ENCODE data around the gene MAP3K14. TPM values are rescaled to one million over a fixed set of nuclear protein-coding genes. Genes with fewer than 3 reads are reported as not detected.

MAP3K14 gene
- total and polyA plus RNA-seq, 2 of the 4 experiments (the other 2 are of a cell fraction), result 4.1 to 21.7 TPM

DNA sequence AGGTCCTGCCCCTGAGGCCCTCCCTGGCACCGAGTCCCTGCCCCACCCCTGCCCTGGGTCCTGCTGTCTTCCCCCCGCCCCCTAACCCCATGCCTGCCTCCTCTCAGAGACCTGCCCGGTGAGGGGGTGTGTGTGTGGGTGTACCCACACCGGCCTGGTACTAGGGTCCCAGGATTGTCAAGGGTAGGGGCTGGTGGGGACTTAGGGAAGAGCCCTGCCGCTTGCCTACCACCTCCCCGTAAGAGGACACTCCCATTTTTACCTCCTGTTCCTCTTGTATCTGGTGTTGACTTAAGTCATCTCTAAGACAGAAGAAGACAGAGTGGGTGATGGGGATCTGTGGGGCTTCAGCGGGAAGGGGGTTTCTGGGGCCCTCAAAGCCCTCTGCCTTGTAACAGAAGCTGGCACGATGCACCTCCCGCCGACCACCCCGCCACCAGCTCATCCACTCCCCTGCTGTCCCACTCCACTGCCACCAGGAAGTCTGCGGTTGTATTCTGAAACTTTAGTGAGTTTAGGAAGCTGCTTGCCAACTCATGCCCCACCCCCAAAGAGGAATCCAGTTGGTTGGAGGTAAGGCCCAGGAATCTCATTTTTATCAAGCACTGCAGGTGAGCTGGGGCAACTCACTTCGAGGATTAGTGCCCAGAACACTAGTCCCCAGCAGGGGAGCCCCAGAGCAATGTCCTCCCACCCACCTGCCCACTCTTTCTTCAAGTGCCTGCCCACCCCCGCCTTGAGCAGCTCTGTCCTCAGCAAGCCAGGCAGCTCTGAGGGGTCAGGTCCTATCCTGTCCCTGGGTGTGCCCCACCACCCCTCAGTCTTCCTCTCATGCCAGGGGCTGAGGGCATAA, 60.5 kb downstream of the MAP3K14 start:
- Histone ChIP-seq H4K8ac (ENCODE audit: low read depth in 2 of 2, low read length in 2 of 2) (no peak overlapping the region), H4K5ac (ENCODE audit: low read depth, low read length) (no peak overlapping the region), H3K9me1 (ENCODE audit: insufficient read depth, low read length) (no peaks in the 10 kb centered on the region), H2AK5ac (ENCODE audit: low read depth, low read length) (no peak overlapping the region), H3K36me3 (ENCODE audit: control insufficient read depth, insufficient read depth, low read length) (no peaks in the 10 kb centered on the region), H3K23ac (ENCODE audit: low read depth, low read length) (no peak overlapping the region), H2BK15ac (ENCODE audit: low read depth, low read length) (no peak overlapping the region), H2BK20ac (ENCODE audit: low read depth, low read length) (no peak overlapping the region), H3K4ac (ENCODE audit: low read depth, low read length) (no peak overlapping the region), H3K9ac (ENCODE audit: low read depth, low read length) (no peak overlapping the region), H2AK9ac (replicated peaks; ENCODE audit: low read depth, low read length, poor library complexity) (peak overlapping the region; percentile 20), H3K4me3 (ENCODE audit: insufficient read depth, low read depth, low read length) (no peak overlapping the region), H3K27me3 (ENCODE audit: control insufficient read depth, insufficient read depth, low read length) (no peaks in the 10 kb centered on the region), H4K20me1 (ENCODE audit: insufficient read depth, low read length) (no peaks in the 10 kb centered on the region), H3K14ac (replicated peaks; ENCODE audit: low read depth, low read length) (no peak overlapping the region), H3K79me1 (ENCODE audit: low read depth in 1 of 2, low read length in 2 of 2) (no peaks in the 10 kb centered on the region), H2BK120ac (ENCODE audit: low read depth, low read length) (no peak overlapping the region), H3K4me1 (ENCODE audit: control insufficient read depth, insufficient read depth, low read length) (peaks cover under 1% of the 10 kb centered on the region), H2AFZ (replicated peaks; ENCODE audit: low read length, poor library complexity) (no peak overlapping the region), H3K9me3 (ENCODE audit: control insufficient read depth, insufficient read depth, low read length) (no peaks in the 10 kb centered on the region), H4K91ac (ENCODE audit: insufficient read depth, low read depth, low read length) (no peak overlapping the region), H3K27ac (ENCODE audit: insufficient read depth, low read length) (no peak overlapping the region), H3K56ac (ENCODE audit: extremely low read depth, insufficient read depth, low read length) (no peak overlapping the region), H3K4me2 (ENCODE audit: low read depth, low read length) (no peak overlapping the region), H2BK5ac (ENCODE audit: low read depth, low read length, poor library complexity, severe bottlenecking) (no peak overlapping the region), H3K18ac (ENCODE audit: low read depth, low read length) (no peak overlapping the region)
- DNase-seq (no peak), ATAC-seq (ENCODE audit: low read depth) (no peak)
- WGBS, 2 experiments (ENCODE audit: extremely low coverage in 2 of 2, insufficient read length in 1 of 2), result no CpG with 5 or more reads among the region's 14 CpGs
- no TSS peak for BruUV-seq (replicated peaks)
- intact Hi-C loops (cut with micrococcal nuclease) (no loop called here), in situ Hi-C loops (cut with MboI; ENCODE audit: low sequenced_read_pairs) (no loop called here), dilution Hi-C loops (cut with HindIII; ENCODE audit: low sequenced_read_pairs, unreplicated experiment) (no loop called here)
- CTCF ChIA-PET, result no interaction called here
- POLR2A ChIA-PET (ENCODE audit: unreplicated experiment), result interaction anchor here (0.5 kb wide), 1 partner anchor 843 kb away, joined by 3 read pairs; no protein-coding TSS in a partner anchor
- TF ChIP-seq RCOR1 (IDR thresholded peaks at IDR 0.05; ENCODE audit: insufficient replicate concordance, low read length) (no peak), MXI1 (IDR thresholded peaks at IDR 0.05; ENCODE audit: borderline replicate concordance, low read depth, low read length) (no peak), NFE2L2 (IDR thresholded peaks at IDR 0.05; ENCODE audit: low read depth, low read length) (no peak), CEBPB (IDR thresholded peaks at IDR 0.05; ENCODE audit: low read depth, low read length) (no peak), RFX5 (IDR thresholded peaks at IDR 0.05; ENCODE audit: low read depth, low read length) (no peak), MAZ (IDR thresholded peaks at IDR 0.05; ENCODE audit: borderline replicate concordance, low read depth, low read length) (no peak), MAFK (IDR thresholded peaks at IDR 0.05; ENCODE audit: low read depth, low read length) (no peak), CHD1 (IDR thresholded peaks at IDR 0.05; ENCODE audit: low read depth, low read length) (no peak), BHLHE40 (IDR thresholded peaks at IDR 0.05; ENCODE audit: low read depth, low read length) (no peak), RAD21 (IDR thresholded peaks at IDR 0.05; ENCODE audit: low read length) (no peak), FOS (IDR thresholded peaks at IDR 0.05; ENCODE audit: low read depth, low read length) (no peak), POLR2A (IDR thresholded peaks at IDR 0.05; ENCODE audit: low read depth, low read length) (no peak)
- TF ChIP-seq, protein P1, sequence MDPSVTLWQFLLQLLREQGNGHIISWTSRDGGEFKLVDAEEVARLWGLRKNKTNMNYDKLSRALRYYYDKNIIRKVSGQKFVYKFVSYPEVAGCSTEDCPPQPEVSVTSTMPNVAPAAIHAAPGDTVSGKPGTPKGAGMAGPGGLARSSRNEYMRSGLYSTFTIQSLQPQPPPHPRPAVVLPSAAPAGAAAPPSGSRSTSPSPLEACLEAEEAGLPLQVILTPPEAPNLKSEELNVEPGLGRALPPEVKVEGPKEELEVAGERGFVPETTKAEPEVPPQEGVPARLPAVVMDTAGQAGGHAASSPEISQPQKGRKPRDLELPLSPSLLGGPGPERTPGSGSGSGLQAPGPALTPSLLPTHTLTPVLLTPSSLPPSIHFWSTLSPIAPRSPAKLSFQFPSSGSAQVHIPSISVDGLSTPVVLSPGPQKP (IDR thresholded peaks at IDR 0.05; ENCODE audit: borderline replicate concordance, low read depth, low read length), result no peak
- TF ChIP-seq, protein P2, sequence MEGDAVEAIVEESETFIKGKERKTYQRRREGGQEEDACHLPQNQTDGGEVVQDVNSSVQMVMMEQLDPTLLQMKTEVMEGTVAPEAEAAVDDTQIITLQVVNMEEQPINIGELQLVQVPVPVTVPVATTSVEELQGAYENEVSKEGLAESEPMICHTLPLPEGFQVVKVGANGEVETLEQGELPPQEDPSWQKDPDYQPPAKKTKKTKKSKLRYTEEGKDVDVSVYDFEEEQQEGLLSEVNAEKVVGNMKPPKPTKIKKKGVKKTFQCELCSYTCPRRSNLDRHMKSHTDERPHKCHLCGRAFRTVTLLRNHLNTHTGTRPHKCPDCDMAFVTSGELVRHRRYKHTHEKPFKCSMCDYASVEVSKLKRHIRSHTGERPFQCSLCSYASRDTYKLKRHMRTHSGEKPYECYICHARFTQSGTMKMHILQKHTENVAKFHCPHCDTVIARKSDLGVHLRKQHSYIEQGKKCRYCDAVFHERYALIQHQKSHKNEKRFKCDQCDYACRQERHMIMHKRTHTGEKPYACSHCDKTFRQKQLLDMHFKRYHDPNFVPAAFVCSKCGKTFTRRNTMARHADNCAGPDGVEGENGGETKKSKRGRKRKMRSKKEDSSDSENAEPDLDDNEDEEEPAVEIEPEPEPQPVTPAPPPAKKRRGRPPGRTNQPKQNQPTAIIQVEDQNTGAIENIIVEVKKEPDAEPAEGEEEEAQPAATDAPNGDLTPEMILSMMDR (conservative IDR thresholded peaks at IDR 0.05; ENCODE audit: low read depth, low read length), result no peak
- TF ChIP-seq, protein P3, sequence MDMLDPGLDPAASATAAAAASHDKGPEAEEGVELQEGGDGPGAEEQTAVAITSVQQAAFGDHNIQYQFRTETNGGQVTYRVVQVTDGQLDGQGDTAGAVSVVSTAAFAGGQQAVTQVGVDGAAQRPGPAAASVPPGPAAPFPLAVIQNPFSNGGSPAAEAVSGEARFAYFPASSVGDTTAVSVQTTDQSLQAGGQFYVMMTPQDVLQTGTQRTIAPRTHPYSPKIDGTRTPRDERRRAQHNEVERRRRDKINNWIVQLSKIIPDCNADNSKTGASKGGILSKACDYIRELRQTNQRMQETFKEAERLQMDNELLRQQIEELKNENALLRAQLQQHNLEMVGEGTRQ (IDR thresholded peaks at IDR 0.05; ENCODE audit: low read depth, low read length), result no peak
